ENCODE measurements around the gene SUCNR1. TPM values are rescaled to one million over a fixed set of nuclear protein-coding genes. Genes with fewer than 3 reads are reported as not detected.

The SUCNR1 gene
- total and polyA plus RNA-seq, 2 donors (not counting 1 experiment from before 2014, with no cell fraction given), result not detected

GRCh38 chr3:151903501-151903991 is 30.1 kb downstream of the SUCNR1 start:
- H3K9me3 Mint-ChIP-seq (ENCODE audit: insufficient read depth), result no peaks in the 10 kb centered on the region
- H3K27ac ChIP-seq (ENCODE audit: low read length in 2 of 2), result no peak overlapping the region
- no peaks in the 10 kb centered on the region for H3K79me2 ChIP-seq (ENCODE audit: control insufficient read depth, insufficient read depth, low read length)
- 8% methylated on average over 2 of the region's 2 CpGs for WGBS (ENCODE audit: insufficient coverage)
- CTCF ChIA-PET, result no interaction called here
- no peak for ATAC-seq (ENCODE audit: low read depth)
- no peak overlapping the region for H2AFZ ChIP-seq (ENCODE audit: insufficient read depth, low read depth, low read length, poor library complexity, severe bottlenecking)
- H3K9ac ChIP-seq (ENCODE audit: low read length), result no peak overlapping the region
- H3K36me3 ChIP-seq (replicated peaks in 1 of 2; ENCODE audit: control extremely low read depth in 1 of 2, control insufficient read depth in 1 of 2, extremely low read depth in 1 of 2, insufficient read depth in 2 of 2, low read length in 1 of 2), result no peaks in the 10 kb centered on the region
- no peak overlapping the region for H3K27ac Mint-ChIP-seq
- TF ChIP-seq EZH2 (IDR thresholded peaks at IDR 0.05; ENCODE audit: borderline replicate concordance, insufficient read depth, low read depth, low read length, poor library complexity, severe bottlenecking), result no peak
- TF ChIP-seq, protein P1, sequence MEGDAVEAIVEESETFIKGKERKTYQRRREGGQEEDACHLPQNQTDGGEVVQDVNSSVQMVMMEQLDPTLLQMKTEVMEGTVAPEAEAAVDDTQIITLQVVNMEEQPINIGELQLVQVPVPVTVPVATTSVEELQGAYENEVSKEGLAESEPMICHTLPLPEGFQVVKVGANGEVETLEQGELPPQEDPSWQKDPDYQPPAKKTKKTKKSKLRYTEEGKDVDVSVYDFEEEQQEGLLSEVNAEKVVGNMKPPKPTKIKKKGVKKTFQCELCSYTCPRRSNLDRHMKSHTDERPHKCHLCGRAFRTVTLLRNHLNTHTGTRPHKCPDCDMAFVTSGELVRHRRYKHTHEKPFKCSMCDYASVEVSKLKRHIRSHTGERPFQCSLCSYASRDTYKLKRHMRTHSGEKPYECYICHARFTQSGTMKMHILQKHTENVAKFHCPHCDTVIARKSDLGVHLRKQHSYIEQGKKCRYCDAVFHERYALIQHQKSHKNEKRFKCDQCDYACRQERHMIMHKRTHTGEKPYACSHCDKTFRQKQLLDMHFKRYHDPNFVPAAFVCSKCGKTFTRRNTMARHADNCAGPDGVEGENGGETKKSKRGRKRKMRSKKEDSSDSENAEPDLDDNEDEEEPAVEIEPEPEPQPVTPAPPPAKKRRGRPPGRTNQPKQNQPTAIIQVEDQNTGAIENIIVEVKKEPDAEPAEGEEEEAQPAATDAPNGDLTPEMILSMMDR (IDR thresholded peaks at IDR 0.05), result no peak
- no peaks in the 10 kb centered on the region for H3K27me3 ChIP-seq (replicated peaks in 1 of 4; ENCODE audit: control extremely low read depth in 1 of 4, control insufficient read depth in 3 of 4, insufficient read depth in 4 of 4, low read length in 3 of 4)
- no peak overlapping the region for H3K4me3 Mint-ChIP-seq
- peaks cover 5% of the 10 kb centered on the region for H3K4me1 Mint-ChIP-seq
- H3K9me3 ChIP-seq (ENCODE audit: control extremely low read depth in 1 of 3, control insufficient read depth in 2 of 3, insufficient read depth in 1 of 3, low read length in 2 of 3), result no peaks in the 10 kb centered on the region
- intact Hi-C loops (cut with micrococcal nuclease), result no loop called here
- H3K27me3 Mint-ChIP-seq, result peaks cover 4% of the 10 kb centered on the region
- POLR2A ChIA-PET, result no interaction called here
- H3K4me1 ChIP-seq (ENCODE audit: control insufficient read depth in 2 of 2, insufficient read depth in 2 of 2, low read length in 2 of 2), result no peaks in the 10 kb centered on the region
- H4K20me1 ChIP-seq (ENCODE audit: control insufficient read depth, insufficient read depth, low read length, poor library complexity, severe bottlenecking), result no peaks in the 10 kb centered on the region
- H3K4me3 ChIP-seq (ENCODE audit: control extremely low read depth in 1 of 5, extremely low read depth in 1 of 5, insufficient read depth in 1 of 5, low read depth in 2 of 5, low read length in 4 of 5), result no peak overlapping the region
- H3K4me2 ChIP-seq (replicated peaks; ENCODE audit: low read depth, low read length, poor library complexity, severe bottlenecking), result no peak overlapping the region
- DNase-seq, result no peak

DNA sequence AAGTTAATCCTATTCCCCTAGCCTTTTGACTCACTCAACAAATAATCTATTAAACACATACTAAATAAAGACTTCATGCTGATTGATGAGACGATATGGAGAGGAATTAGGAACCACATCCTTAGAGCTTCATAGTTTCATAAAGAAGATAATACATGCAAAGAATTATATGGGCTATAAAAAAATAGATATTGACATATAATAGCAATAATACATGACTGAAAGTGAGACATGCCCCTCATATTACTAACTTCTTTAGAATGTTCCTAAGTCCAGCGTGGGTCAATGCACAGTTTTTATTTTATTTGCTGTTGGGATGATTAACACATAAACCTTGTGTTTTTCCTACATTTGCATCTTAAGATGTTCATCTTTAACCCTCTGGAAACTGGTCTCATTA is 32.2 kb downstream of the SUCNR1 start:
- no CpG with 5 or more reads among the region's 2 CpGs for WGBS (ENCODE audit: insufficient coverage)
- Histone ChIP-seq H3K4me3 (ENCODE audit: control extremely low read depth in 1 of 5, extremely low read depth in 1 of 5, insufficient read depth in 1 of 5, low read depth in 2 of 5, low read length in 4 of 5) (no peak overlapping the region), H3K9ac (ENCODE audit: low read length) (no peak overlapping the region), H4K20me1 (ENCODE audit: control insufficient read depth, insufficient read depth, low read length, poor library complexity, severe bottlenecking) (no peaks in the 10 kb centered on the region), H3K36me3 (replicated peaks in 1 of 2; ENCODE audit: control extremely low read depth in 1 of 2, control insufficient read depth in 1 of 2, extremely low read depth in 1 of 2, insufficient read depth in 2 of 2, low read length in 1 of 2) (no peaks in the 10 kb centered on the region), H3K27ac (ENCODE audit: low read length in 2 of 2) (no peak overlapping the region), H3K4me2 (replicated peaks; ENCODE audit: low read depth, low read length, poor library complexity, severe bottlenecking) (no peak overlapping the region), H3K9me3 (ENCODE audit: control extremely low read depth in 1 of 3, control insufficient read depth in 2 of 3, insufficient read depth in 1 of 3, low read length in 2 of 3) (no peaks in the 10 kb centered on the region), H3K79me2 (ENCODE audit: control insufficient read depth, insufficient read depth, low read length) (no peaks in the 10 kb centered on the region), H3K27me3 (replicated peaks in 1 of 4; ENCODE audit: control extremely low read depth in 1 of 4, control insufficient read depth in 3 of 4, insufficient read depth in 4 of 4, low read length in 3 of 4) (no peaks in the 10 kb centered on the region), H2AFZ (ENCODE audit: insufficient read depth, low read depth, low read length, poor library complexity, severe bottlenecking) (no peak overlapping the region), H3K4me1 (ENCODE audit: control insufficient read depth in 2 of 2, insufficient read depth in 2 of 2, low read length in 2 of 2) (no peaks in the 10 kb centered on the region)
- DNase-seq (no peak), ATAC-seq (ENCODE audit: low read depth) (no peak)
- no peak overlapping the region for H3K27ac Mint-ChIP-seq
- ChIA-PET POLR2A (no interaction called here), CTCF (no interaction called here)
- H3K27me3 Mint-ChIP-seq, result peaks cover 4% of the 10 kb centered on the region
- no peak overlapping the region for H3K4me3 Mint-ChIP-seq
- intact Hi-C loops (cut with micrococcal nuclease), result no loop called here
- no peaks in the 10 kb centered on the region for H3K9me3 Mint-ChIP-seq (ENCODE audit: insufficient read depth)
- TF ChIP-seq EZH2 (IDR thresholded peaks at IDR 0.05; ENCODE audit: borderline replicate concordance, insufficient read depth, low read depth, low read length, poor library complexity, severe bottlenecking), result no peak
- TF ChIP-seq, protein P1 (IDR thresholded peaks at IDR 0.05), result no peak
- H3K4me1 Mint-ChIP-seq, result no peaks in the 10 kb centered on the region
